H1 (cell line): ENCODE results near the gene TAOK1. TPM values are rescaled to one million over a fixed set of nuclear protein-coding genes. Genes with fewer than 3 reads are reported as not detected.

Experiments used
- CTCF ChIA-PET: fragments of 300-600 bp; sonication (Branson Sonifier 250); formaldehyde crosslinking; loops from one replicate; lab custom pipeline; 2021; ENCODE audit not compliant: partially characterized antibody; lab: Charles Lee
- POLR2A ChIA-PET: fragments of 300-600 bp; sonication (Branson Sonifier 250); formaldehyde crosslinking; loops from one replicate; lab custom pipeline; 2021; ENCODE audit warnings: inconsistent platforms; ENCODE audit not compliant: partially characterized antibody; lab: Charles Lee
- DNase-seq, 2 experiments: peaks; one replicate each; pipeline versions ENCODE4 v3.0.0 to v3.0.0-alpha.2; 2010 to 2022; ENCODE audit warnings: low spot score in 2 of 2, low read depth in 1 of 2, mixed read lengths in 1 of 2
- FAIRE-seq: peaks from 2 replicates; lab custom pipeline; 2011; peaks lifted over from hg19 to GRCh38; lab: Jason Lieb, UNC
- H2AFZ ChIP-seq: 2 replicates; pipeline ENCODE4 v1.8.1; 2012; ENCODE audit warnings: low read length, inconsistent platforms
- H2AK5ac ChIP-seq: 2 replicates; pipeline ENCODE4 v1.6.1; 2013; ENCODE audit warnings: low read depth, low read length
- H2BK120ac ChIP-seq: replicated peaks from 2 replicates; pipeline ENCODE3; 2013; ENCODE audit warnings: low read depth, low read length, inconsistent platforms
- H2BK12ac ChIP-seq: 2 replicates; pipeline ENCODE4 v1.6.1; 2013; ENCODE audit warnings: low read depth, low read length
- H2BK15ac ChIP-seq: 2 replicates; pipeline ENCODE4 v1.6.1; 2013; ENCODE audit warnings: low read length
- H2BK20ac ChIP-seq: 2 replicates; pipeline ENCODE4 v1.6.1; 2013; ENCODE audit warnings: low read length
- H2BK5ac ChIP-seq: 2 replicates; pipeline ENCODE4 v1.6.1; 2013; ENCODE audit warnings: low read depth, low read length
- H3K14ac ChIP-seq: 2 replicates; pipeline ENCODE4 v1.6.1; 2013; ENCODE audit warnings: inconsistent platforms; ENCODE audit not compliant: insufficient read length
- H3K18ac ChIP-seq: 2 replicates; pipeline ENCODE4 v1.6.1; 2013; ENCODE audit warnings: low read length; ENCODE audit errors: extremely low read depth
- H3K23ac ChIP-seq: 2 replicates; pipeline ENCODE4 v1.6.1; 2013; ENCODE audit warnings: inconsistent platforms; ENCODE audit not compliant: insufficient read length
- H3K23me2 ChIP-seq: 2 replicates; pipeline ENCODE4 v1.6.1; 2013; ENCODE audit warnings: low read depth, low read length
- H3K27ac ChIP-seq: 2 replicates; pipeline ENCODE4 v1.6.1; 2011; ENCODE audit warnings: low read depth, low read length, inconsistent platforms
- H3K27me3 ChIP-seq, 4 experiments: replicated peaks in 1 of 4; 1 replicate in 1 of 4; 2 replicates in 3 of 4; pipeline versions ENCODE4 v1.6.1 to v1.8.1; 2011 to 2013; ENCODE audit warnings: low read length in 3 of 4, mild to moderate bottlenecking in 3 of 4, inconsistent platforms in 2 of 4, mixed read lengths in 2 of 4, moderate library complexity in 1 of 4; ENCODE audit not compliant: control insufficient read depth in 3 of 4, insufficient read depth in 3 of 4; ENCODE audit errors: extremely low read depth in 1 of 4
- H3K36me3 ChIP-seq, 4 experiments: 2 replicates each; pipeline versions ENCODE4 v1.6.1 to v1.8.1; 2011 to 2013; ENCODE audit warnings: mild to moderate bottlenecking in 4 of 4, low read length in 3 of 4, moderate library complexity in 2 of 4, control low read depth in 1 of 4, inconsistent platforms in 1 of 4; ENCODE audit not compliant: insufficient read depth in 4 of 4, control insufficient read depth in 2 of 4
- H3K4ac ChIP-seq: replicated peaks from 2 replicates; pipeline ENCODE3; 2013; ENCODE audit warnings: low read length, low read depth, mixed read lengths, inconsistent platforms; ENCODE audit not compliant: insufficient read length
- H3K4me1 ChIP-seq, 4 experiments: replicated peaks in 1 of 4; 1 replicate in 1 of 4; 2 replicates in 3 of 4; pipeline versions ENCODE4 v1.6.1 to v1.8.1; 2011 to 2013; ENCODE audit warnings: low read length in 3 of 4, inconsistent platforms in 2 of 4, mixed read lengths in 1 of 4; ENCODE audit not compliant: insufficient read depth in 4 of 4, control insufficient read depth in 3 of 4
- H3K4me2 ChIP-seq, 2 experiments: 2 replicates each; pipeline versions ENCODE4 v1.6.1 to v1.8.1; 2011 to 2013; ENCODE audit warnings: low read depth in 2 of 2, low read length in 2 of 2, control low read depth in 1 of 2, inconsistent platforms in 1 of 2, mild to moderate bottlenecking in 1 of 2; ENCODE audit not compliant: insufficient read depth in 1 of 2
- H3K4me3 ChIP-seq, 4 experiments: fragments of 200-600, 300-600 bp in 1 of 4; sonication (generic), shearing (Covaris generic), sonication (Bioruptor Twin) in 1 of 4; 2 replicates each; pipeline versions ENCODE4 v1.5.1 to v1.8.1; 2011 to 2016; ENCODE audit warnings: low read length in 4 of 4, low read depth in 3 of 4, control low read depth in 2 of 4, inconsistent platforms in 2 of 4, mild to moderate bottlenecking in 2 of 4, mixed read lengths in 1 of 4, moderate library complexity in 1 of 4; ENCODE audit not compliant: insufficient read depth in 2 of 4; ENCODE audit errors: extremely low read depth in 1 of 4
- H3K56ac ChIP-seq: replicated peaks from 2 replicates; pipeline ENCODE3; 2013; ENCODE audit warnings: low read depth, mild to moderate bottlenecking, mixed read lengths, low read length, inconsistent platforms; ENCODE audit not compliant: insufficient read length
- H3K79me1 ChIP-seq: 2 replicates; pipeline ENCODE4 v1.6.1; 2013; ENCODE audit warnings: low read depth, low read length, control low read depth
- H3K79me2 ChIP-seq, 2 experiments: 2 replicates each; pipeline versions ENCODE4 v1.6.1 to v1.8.1; 2012 to 2013; ENCODE audit warnings: low read length in 2 of 2, mild to moderate bottlenecking in 2 of 2, inconsistent platforms in 1 of 2; ENCODE audit not compliant: insufficient read depth in 2 of 2, control insufficient read depth in 1 of 2
- H3K9ac ChIP-seq, 4 experiments: replicated peaks in 1 of 4; 1 replicate in 1 of 4; 2 replicates in 3 of 4; pipeline versions ENCODE4 v1.6.1 to v1.8.1; 2011 to 2013; ENCODE audit warnings: low read depth in 3 of 4, low read length in 3 of 4, control low read depth in 2 of 4, mild to moderate bottlenecking in 2 of 4, moderate library complexity in 2 of 4, inconsistent platforms in 1 of 4; ENCODE audit errors: extremely low read depth in 1 of 4
- H3K9me3 ChIP-seq, 2 experiments: 2 replicates each; pipeline versions ENCODE4 v1.6.1 to v1.8.1; 2012 to 2013; ENCODE audit warnings: mild to moderate bottlenecking in 2 of 2, moderate library complexity in 2 of 2, control low read depth in 1 of 2, inconsistent platforms in 1 of 2, low read depth in 1 of 2, low read length in 1 of 2, mixed read lengths in 1 of 2; ENCODE audit not compliant: insufficient read depth in 2 of 2
- H4K20me1 ChIP-seq, 2 experiments: replicated peaks in 1 of 2; 2 replicates each; pipeline versions ENCODE3 to v1.8.1; 2011 to 2013; ENCODE audit warnings: inconsistent platforms in 2 of 2, low read length in 2 of 2, mild to moderate bottlenecking in 1 of 2; ENCODE audit not compliant: insufficient read depth in 2 of 2, control insufficient read depth in 1 of 2
- H4K5ac ChIP-seq: 2 replicates; pipeline ENCODE4 v1.6.1; 2013; ENCODE audit warnings: low read length, low read depth, mixed read lengths, inconsistent platforms; ENCODE audit not compliant: insufficient read length
- H4K8ac ChIP-seq: 2 replicates; pipeline ENCODE4 v1.8.0; 2013; ENCODE audit warnings: mild to moderate bottlenecking, moderate library complexity, low read length, inconsistent platforms; ENCODE audit not compliant: insufficient read depth; ENCODE audit errors: extremely low read depth
- H4K91ac ChIP-seq: replicated peaks from 2 replicates; pipeline ENCODE3; 2013; ENCODE audit warnings: low read length, mixed read lengths, inconsistent platforms; ENCODE audit not compliant: insufficient read length
- ASH2L ChIP-seq: fragments of 200-600, 300-600 bp; sonication (generic); IDR thresholded peaks from one replicate; pipeline ENCODE4 v1.7.1; 2017; ENCODE audit warnings: low read length
- EZH2 ChIP-seq: fragments of 200-600 bp; sonication (generic); IDR thresholded peaks from 2 replicates; pipeline ENCODE4 v1.7.1; 2012; ENCODE audit warnings: low read depth, mild to moderate bottlenecking, moderate library complexity, low read length, inconsistent platforms; ENCODE audit not compliant: severe bottlenecking
- GTF2F1 ChIP-seq: IDR thresholded peaks from 2 replicates; pipeline ENCODE4 v1.6.1; 2012; ENCODE audit warnings: low read depth, low read length, improper control_type of control experiment, borderline replicate concordance
- KDM4A ChIP-seq: IDR thresholded peaks from one replicate; pipeline ENCODE4 v1.7.1; 2012; ENCODE audit warnings: low read depth, mild to moderate bottlenecking, moderate library complexity, low read length, inconsistent platforms; ENCODE audit not compliant: severe bottlenecking
- RBBP5 ChIP-seq: IDR thresholded peaks from 2 replicates; pipeline ENCODE4 v1.7.1; 2012; ENCODE audit warnings: low read depth, mild to moderate bottlenecking, inconsistent platforms, low read length, moderate library complexity, borderline replicate concordance
- SUZ12 ChIP-seq: fragments of 200-600 bp; sonication (generic); IDR thresholded peaks from 2 replicates; pipeline ENCODE4 v1.6.1; 2012; ENCODE audit warnings: mild to moderate bottlenecking, inconsistent platforms, low read length, moderate library complexity, mixed read lengths
- WGBS, 2 experiments: shearing (Covaris generic) in 1 of 2; methylation state at CpG; one replicate each; pipeline versions ENCODE4 v1.1.6 to v1.1.7; 2013 to 2015; ENCODE audit warnings: low lambda C conversion rate in 2 of 2, mixed read lengths in 2 of 2, inconsistent platforms in 1 of 2, low coverage in 1 of 2, missing lambda C conversion rate in 1 of 2; ENCODE audit not compliant: insufficient replicate concordance in 2 of 2, insufficient coverage in 1 of 2, insufficient read length in 1 of 2; ENCODE audit errors: extremely low coverage in 1 of 2, missing lambda C conversion rate in 1 of 2; 5-methylcytosine and 5-hydroxymethylcytosine counted together
- polyA plus RNA-seq, 7 experiments: library from polyadenylated mRNA; depleted of rRNA in 3 of 7; stranded (reverse) in 5 of 7; unstranded in 2 of 7; fragments of >200 nt in 5 of 7; fragments of 200-250 nt in 2 of 7; gene quantifications; 1 replicate in 5 of 7; 2 replicates in 1 of 7; 4 replicates in 1 of 7; pipeline versions ENCODE4 v1.2.1 to v1.2.3, GENCODE V29; 2011 to 2013; ENCODE audit warnings: missing spikeins in 2 of 7, mixed read lengths in 2 of 7
- total RNA-seq: library from RNA; stranded (reverse); fragmentation: NEBNext Ultra II Directional; extraction: Animal tissue kit (Norgen Biotek cat#: 25700); gene quantifications from 2 replicates; pipeline ENCODE4 v1.2.1, GENCODE V29; 2021
- TF ChIP-seq, protein P1 (sequence below): IDR thresholded peaks from 2 replicates; pipeline ENCODE4 v1.6.1; 2012; ENCODE audit warnings: inconsistent platforms

Gene TAOK1
- total and polyA plus RNA-seq, 2 of the 8 experiments (the other 6 are each of a cell fraction or from before 2014, with no cell fraction given): 12.2 to 90.6 TPM

- no peak within 1 kb of the TSS for H2BK20ac ChIP-seq
- H3K23ac ChIP-seq: no peak within 1 kb of the TSS
- no peak within 1 kb of the TSS for H2AK5ac ChIP-seq
- H4K8ac ChIP-seq: peak within 1 kb of the TSS; percentile 88
- H3K79me2 ChIP-seq: no peaks in the 10 kb centered on the region
- no peak within 1 kb of the TSS for H2BK120ac ChIP-seq
- H3K9ac ChIP-seq: peak within 1 kb of the TSS in 1 of 4 experiments; percentile 14; a peak in 1 of 7 replicates
- DNase-seq: peak in 1 of 2 experiments; percentile 81
- CTCF ChIA-PET: interaction anchor here (1.0 to 10.3 kb wide), 11 partner anchors 8 to 197 kb away, joined by 3 to 99 read pairs (median 6); partner anchors contain the start of gene CORO6
- H2AFZ ChIP-seq: peak within 1 kb of the TSS; percentile 42; the same call in 1 of the 2 replicates
- no peak within 1 kb of the TSS for H4K91ac ChIP-seq
- H4K20me1 ChIP-seq: peaks cover 1 to 2% of the 10 kb centered on the region in 2 experiments
- H3K4ac ChIP-seq: no peak within 1 kb of the TSS
- peak within 1 kb of the TSS; percentile 55 to 76 (median 71) for H3K4me3 ChIP-seq
- peaks cover 11 to 42% (median 31%) of the 10 kb centered on the region in 4 experiments for H3K27me3 ChIP-seq
- peak within 1 kb of the TSS; percentile 51 for H3K18ac ChIP-seq
- H3K4me1 ChIP-seq: peaks cover 6 to 15% (median 11%) of the 10 kb centered on the region in 4 experiments; a peak in 6 of 7 replicates
- H3K56ac ChIP-seq: no peak within 1 kb of the TSS
- H3K9me3 ChIP-seq: no peaks in the 10 kb centered on the region
- H3K23me2 ChIP-seq: peaks cover 27% of the 10 kb centered on the region
- H2BK12ac ChIP-seq: no peak within 1 kb of the TSS
- no peaks in the 10 kb centered on the region for H3K36me3 ChIP-seq
- H2BK5ac ChIP-seq: peak within 1 kb of the TSS; percentile 44; the same call in 1 of the 2 replicates
- H3K14ac ChIP-seq: no peak within 1 kb of the TSS
- no peak within 1 kb of the TSS for H2BK15ac ChIP-seq
- POLR2A ChIA-PET: interaction anchor here (1.0 kb wide), 1 partner anchor 8 kb away, joined by 3 read pairs; no protein-coding TSS in a partner anchor
- H3K79me1 ChIP-seq: no peaks in the 10 kb centered on the region
- TF ChIP-seq GTF2F1 (no peak), SUZ12 (peak; percentile 67), KDM4A (peak; percentile 63), ASH2L (peak; percentile 26), EZH2 (peak; percentile 46), RBBP5 (no peak)
- TF ChIP-seq, protein P1, sequence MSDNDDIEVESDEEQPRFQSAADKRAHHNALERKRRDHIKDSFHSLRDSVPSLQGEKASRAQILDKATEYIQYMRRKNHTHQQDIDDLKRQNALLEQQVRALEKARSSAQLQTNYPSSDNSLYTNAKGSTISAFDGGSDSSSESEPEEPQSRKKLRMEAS: 0 out of 2 replicates have a peak, but pooled peaks have one; percentile 7
- H4K5ac ChIP-seq: no peak within 1 kb of the TSS
- H3K4me2 ChIP-seq: peak within 1 kb of the TSS; percentile 84 to 93
- WGBS, 2 experiments: 2% methylated on average over 72 of the region's 94 CpGs; no CpG with 5 or more reads in 1 of the 2 experiments
- no peak within 1 kb of the TSS for H3K27ac ChIP-seq
- no peak for FAIRE-seq
These were observed 176.5 kb downstream of the TAOK1 start, which contains the start of gene ABHD15 for GRCh38 chr17:29566473-29567303. ABHD15 (minus strand) TSS chr17:29567037; CDS start chr17:29566966, 71 bp downstream.
